Tibial artery (tissue), 4 donors: Measurements from ENCODE around the gene FHOD3.

Source experiments
- DNase-seq, 2 donors: peaks; one replicate each; pipeline ENCODE4 v3.0.0-alpha.2; 2019
- H3K27ac ChIP-seq, 2 donors: fragments of 200-600 bp; sonication (generic) in 1 of 2; 1 replicate in 1 of 2; 2 replicates in 1 of 2; pipeline ENCODE4 v1.5.1; 2018 to 2019; ENCODE audit warnings: mild to moderate bottlenecking in 1 of 2
- H3K27me3 ChIP-seq, 2 donors: fragments of 200-600 bp; sonication (generic) in 1 of 2; one replicate each; pipeline versions ENCODE4 v1.5.1 to v1.6.0; 2016 to 2019
- H3K36me3 ChIP-seq, 3 donors: fragments of 200-600 bp; sonication (generic) in 2 of 3; one replicate each; pipeline ENCODE4 v1.5.1; 2016 to 2019; ENCODE audit warnings: mild to moderate bottlenecking in 2 of 3
- H3K4me1 ChIP-seq, 4 donors: fragments of 200-600 bp; sonication (generic) in 2 of 4; 1 replicate in 3 of 4; 2 replicates in 1 of 4; pipeline ENCODE4 v1.5.1; 2016 to 2019
- H3K4me3 ChIP-seq, 2 donors: fragments of 200-600 bp; sonication (generic) in 1 of 2; 1 replicate in 1 of 2; 2 replicates in 1 of 2; pipeline ENCODE4 v1.5.1; 2018 to 2019; ENCODE audit warnings: mild to moderate bottlenecking in 2 of 2
- H3K9me3 ChIP-seq, 3 donors: fragments of 200-600 bp; sonication (generic) in 1 of 3; one replicate each; pipeline ENCODE4 v1.5.1; 2016 to 2019
- CTCF ChIP-seq, 2 experiments: fragments of 200-600 bp in 1 of 2; fragments of 450-650 bp in 1 of 2; IDR thresholded peaks; one replicate each; pipeline ENCODE4 v1.5.1; 2017 to 2019; ENCODE audit warnings: antibody characterized with exemption in 2 of 2, mild to moderate bottlenecking in 1 of 2, moderate library complexity in 1 of 2
- intact Hi-C: fragments of 100-400 bp; cut with DNase I; formaldehyde crosslinking; loops from one replicate; pipeline ENCODE4 v1.15.0; 2023; ENCODE audit warnings: low total_unique reads

The FHOD3 gene

GRCh38 chr18:36454848-36455458 lies 157.4 kb downstream of the FHOD3 start:
- peaks cover 0 to 57% (median 6%) of the 10 kb centered on the region in 4 donors for H3K4me1 ChIP-seq
- H3K9me3 ChIP-seq, result no peaks in the 10 kb centered on the region
- DNase-seq, result no peak
- H3K27ac ChIP-seq, result no peak overlapping the region
- no peaks in the 10 kb centered on the region for H3K27me3 ChIP-seq
- no peak overlapping the region for H3K4me3 ChIP-seq
- TF ChIP-seq CTCF (IDR thresholded peaks at IDR 0.05), result no peak
- H3K36me3 ChIP-seq, result no peaks in the 10 kb centered on the region
- intact Hi-C loops, result no loop called here

GRCh38 chr18:36455931-36456330 lies 158.4 kb downstream of the FHOD3 start:
- Histone ChIP-seq H3K4me1 (peaks cover 0 to 47% (median 6%) of the 10 kb centered on the region in 4 donors), H3K9me3 (no peaks in the 10 kb centered on the region), H3K36me3 (no peaks in the 10 kb centered on the region), H3K4me3 (no peak overlapping the region), H3K27ac (no peak overlapping the region), H3K27me3 (no peaks in the 10 kb centered on the region)
- intact Hi-C loops, result no loop called here
- no peak for TF ChIP-seq CTCF (IDR thresholded peaks at IDR 0.05)
- no peak for DNase-seq

GRCh38 chr18:36456622-36457021 lies 159.1 kb downstream of the FHOD3 start:
- Histone ChIP-seq H3K4me1 (peaks cover 0 to 42% (median 5%) of the 10 kb centered on the region in 4 donors), H3K9me3 (no peaks in the 10 kb centered on the region), H3K27ac (no peak overlapping the region), H3K36me3 (no peaks in the 10 kb centered on the region), H3K4me3 (no peak overlapping the region), H3K27me3 (no peaks in the 10 kb centered on the region)
- TF ChIP-seq CTCF (IDR thresholded peaks at IDR 0.05), result no peak
- intact Hi-C loops, result no loop called here
- DNase-seq, result no peak

DNA sequence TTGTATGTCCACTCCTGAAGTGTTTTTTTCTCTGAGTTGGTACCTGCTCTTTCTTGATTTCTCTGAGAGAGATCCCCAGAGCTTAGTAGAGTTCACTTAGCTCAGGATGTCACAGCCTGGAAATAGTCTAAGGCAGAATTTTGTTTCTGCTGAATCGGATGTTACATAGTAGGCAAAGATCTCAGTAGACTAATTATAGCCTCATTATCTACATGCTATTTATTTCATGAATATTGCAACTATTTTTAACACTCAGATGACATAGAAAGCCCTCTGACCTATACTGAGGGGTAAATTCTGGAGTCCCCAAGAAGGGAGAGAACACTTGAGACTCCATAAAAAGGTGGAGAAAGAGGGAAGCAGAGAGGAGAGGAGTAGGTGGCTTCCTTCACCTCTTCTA lies 160.2 kb downstream of the FHOD3 start:
- Histone ChIP-seq H3K36me3 (no peaks in the 10 kb centered on the region), H3K4me1 (peaks cover 0 to 42% (median 4%) of the 10 kb centered on the region in 4 donors), H3K27me3 (no peaks in the 10 kb centered on the region), H3K9me3 (no peaks in the 10 kb centered on the region), H3K4me3 (no peak overlapping the region), H3K27ac (no peak overlapping the region)
- no peak for TF ChIP-seq CTCF (IDR thresholded peaks at IDR 0.05)
- intact Hi-C loops, result no loop called here
- DNase-seq, result no peak

DNA sequence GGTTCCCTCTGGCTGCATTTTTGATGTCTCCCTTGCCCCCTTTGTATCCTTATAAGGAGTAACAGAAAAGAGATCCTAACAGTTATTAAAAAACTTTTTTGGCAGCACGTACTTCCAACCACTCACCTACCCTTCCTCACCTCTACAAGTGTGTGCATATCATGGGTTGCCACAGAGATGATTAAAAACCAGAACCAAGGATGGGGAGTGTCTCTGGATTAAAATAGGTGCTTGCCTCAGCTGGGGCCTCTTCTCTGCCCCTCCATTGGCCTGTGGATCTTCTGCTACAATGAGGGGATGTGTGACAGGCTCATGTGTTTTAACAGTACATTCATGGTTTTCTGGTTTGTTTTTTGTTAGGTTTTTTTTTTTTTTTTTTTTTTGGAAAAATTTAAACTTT lies 160.8 kb downstream of the FHOD3 start:
- Histone ChIP-seq H3K4me3 (no peak overlapping the region), H3K9me3 (no peaks in the 10 kb centered on the region), H3K27ac (no peak overlapping the region), H3K4me1 (peaks cover 0 to 37% (median 4%) of the 10 kb centered on the region in 4 donors), H3K27me3 (no peaks in the 10 kb centered on the region), H3K36me3 (no peaks in the 10 kb centered on the region)
- no peak for TF ChIP-seq CTCF (IDR thresholded peaks at IDR 0.05)
- DNase-seq, result no peak
- intact Hi-C loops, result no loop called here

DNA sequence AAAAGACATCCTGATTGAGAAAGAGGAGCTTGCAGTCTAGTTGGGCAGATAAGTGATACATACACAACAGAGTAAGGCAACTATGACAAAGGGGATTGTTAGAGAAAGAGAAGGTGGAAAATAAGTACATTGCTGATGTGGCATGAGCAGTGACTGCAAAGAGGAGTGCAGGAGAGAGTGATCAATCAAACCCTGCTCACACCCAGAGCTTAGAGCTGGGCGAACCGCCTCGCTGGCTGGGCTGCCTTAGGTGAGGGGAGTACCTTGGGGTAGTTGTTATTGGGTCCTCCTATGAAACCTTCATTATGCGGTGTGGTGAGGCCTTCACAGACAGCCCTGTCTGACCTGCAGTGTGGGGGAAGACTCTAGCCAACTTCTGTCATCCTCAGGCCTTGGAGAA lies 161.7 kb downstream of the FHOD3 start:
- DNase-seq, result no peak
- intact Hi-C loops, result no loop called here
- Histone ChIP-seq H3K27ac (peak overlapping the region in 1 of 2 donors; percentile 32), H3K9me3 (no peaks in the 10 kb centered on the region), H3K4me1 (peaks cover 0 to 34% (median 4%) of the 10 kb centered on the region in 4 donors), H3K4me3 (no peak overlapping the region), H3K27me3 (no peaks in the 10 kb centered on the region), H3K36me3 (no peaks in the 10 kb centered on the region)
- no peak for TF ChIP-seq CTCF (IDR thresholded peaks at IDR 0.05)
